Umbilical cord (tissue), 2 donors: ENCODE measurements around the gene MYH7. TPM values are rescaled to one million over a fixed set of nuclear protein-coding genes. Genes with fewer than 3 reads are reported as not detected.

Source experiments
- DNase-seq: peaks from one replicate; pipeline ENCODE4 v3.0.0-alpha.2; 2015; ENCODE audit warnings: low spot score
- total RNA-seq: library from RNA; depleted of rRNA; stranded (reverse); fragments of >200 nt; gene quantifications from one replicate; pipeline ENCODE4 v1.2.3, GENCODE V29; 2014; ENCODE audit warnings: low replicate concordance; ENCODE audit not compliant: insufficient read depth

The MYH7 gene
- total RNA-seq, 1 donor from 2014 or later, result under 0.01 TPM

- no peak for DNase-seq
Measured at GRCh38 chr14:23373041-23373440, 62.4 kb downstream of the MYH7 start.

GRCh38 chr14:23372509-23372908 lies 63.0 kb downstream of the MYH7 start, which contains the start of gene IL25:
Gene IL25, plus strand, starts transcription at chr14:23372809.
- no peak for DNase-seq

GRCh38 chr14:23371865-23372264 lies 63.6 kb downstream of the MYH7 start:
- no peak for DNase-seq

GRCh38 chr14:23370221-23370620 lies 65.2 kb downstream of the MYH7 start:
- DNase-seq, result no peak

GRCh38 chr14:23366426-23366921 lies 69.0 kb downstream of the MYH7 start:
- peak; percentile 97 for DNase-seq

- DNase-seq, result no peak
Measured at GRCh38 chr14:23365732-23366425, 69.6 kb downstream of the MYH7 start.

GRCh38 chr14:23365036-23365731 lies 70.3 kb downstream of the MYH7 start, which contains the start of gene EFS:
Gene EFS, minus strand, starts transcription at chr14:23365172. Its CDS starts 147 bp downstream, at chr14:23365025.
- DNase-seq, result peak; percentile 76

- peak; percentile 72 for DNase-seq
Measured at GRCh38 chr14:23364164-23365035, 71.1 kb downstream of the MYH7 start.

Other genes starting within 250 kb of the MYH7 start
- gene RNF212B, start 197.7 kb downstream of the MYH7 start, total RNA-seq, result not detected
- 12.3 TPM for gene HOMEZ, start 149.5 kb downstream of the MYH7 start, total RNA-seq
- 4.1 TPM for gene PPP1R3E, start 132.8 kb downstream of the MYH7 start, total RNA-seq
- 20.0 TPM for gene BCL2L2, start 128.8 kb downstream of the MYH7 start, total RNA-seq
- 24.1 TPM for gene PABPN1, start 114.2 kb downstream of the MYH7 start, total RNA-seq
- gene SLC22A17, start 82.8 kb downstream of the MYH7 start, total RNA-seq, result 38.8 TPM
- gene EFS, start 70.5 kb downstream of the MYH7 start, total RNA-seq, result 12.5 TPM
- gene IL25, start 62.9 kb downstream of the MYH7 start, total RNA-seq, result not detected
- 0.96 TPM for gene CMTM5, start 58.6 kb downstream of the MYH7 start, total RNA-seq
- not detected for gene MYH6, start 27.4 kb downstream of the MYH7 start, total RNA-seq
- gene NGDN, start 34.0 kb upstream of the MYH7 start, total RNA-seq, result 43.3 TPM
- 0.96 TPM for gene ZFHX2, start 116.1 kb upstream of the MYH7 start, total RNA-seq
- 11.8 TPM for gene THTPA, start 120.6 kb upstream of the MYH7 start, total RNA-seq
- 23.1 TPM for gene AP1G2, start 132.1 kb upstream of the MYH7 start, total RNA-seq
- gene JPH4, start 143.1 kb upstream of the MYH7 start, total RNA-seq, result 0.48 TPM
- 5.8 TPM for gene DHRS2, start 200.7 kb upstream of the MYH7 start, total RNA-seq